Upper lobe of right lung (tissue), 1 donor: ENCODE measurements around the gene POLR2L. TPM values are rescaled to one million over a fixed set of nuclear protein-coding genes. Genes with fewer than 3 reads are reported as not detected.

Source experiments
- ATAC-seq: fragments of 200-7000 bp; cut with Tn5 transposase; one replicate; pipeline ENCODE4 v1.9.1; 2020; ENCODE audit warnings: mild to moderate bottlenecking, moderate library complexity
- DNase-seq: peaks from one replicate; pipeline ENCODE4 v3.0.0-alpha.2; 2020
- H3K27ac ChIP-seq: fragments of 200-600 bp; one replicate; pipeline ENCODE4 v1.8.0; 2022
- H3K27me3 ChIP-seq: fragments of 200-600 bp; one replicate; pipeline ENCODE4 v1.8.0; 2022; ENCODE audit warnings: mild to moderate bottlenecking
- H3K36me3 ChIP-seq: fragments of 200-600 bp; one replicate; pipeline ENCODE4 v1.8.0; 2022
- H3K4me1 ChIP-seq: fragments of 200-600 bp; one replicate; pipeline ENCODE4 v1.8.0; 2022
- H3K4me3 ChIP-seq: fragments of 200-600 bp; one replicate; pipeline ENCODE4 v1.8.0; 2022; ENCODE audit warnings: mild to moderate bottlenecking
- H3K9me3 ChIP-seq: fragments of 200-600 bp; one replicate; pipeline ENCODE4 v1.8.0; 2022
- CTCF ChIP-seq: fragments of 200-600 bp; IDR thresholded peaks from one replicate; pipeline ENCODE4 v1.8.0; 2022; ENCODE audit warnings: antibody characterized with exemption
- intact Hi-C: fragments of 100-400 bp; cut with DNase I; formaldehyde crosslinking; loops from one replicate; pipeline ENCODE4 v1.11.0; 2022
- total RNA-seq: library from RNA; stranded (reverse); fragmentation: NEBNext Ultra II Directional; extraction: Animal tissue kit (Norgen Biotek cat#: 25700); gene quantifications from one replicate; pipeline ENCODE4 v1.2.1, GENCODE V29; 2021
- donor health status: DM: no; HTN: yes; CAD: no; lungs with severe emphysema.

The POLR2L gene
- total RNA-seq, 1 donor from 2014 or later: 138 TPM

- peak; percentile 22 for ATAC-seq
- H3K36me3 ChIP-seq: peaks cover 19% of the 10 kb centered on the region
- H3K27ac ChIP-seq: peak within 1 kb of the TSS; percentile 95
- intact Hi-C loops: no loop called here
- peaks cover 23% of the 10 kb centered on the region for H3K4me1 ChIP-seq
- peak within 1 kb of the TSS; percentile 91 for H3K4me3 ChIP-seq
- H3K27me3 ChIP-seq: no peaks in the 10 kb centered on the region
- peak; percentile 83 for DNase-seq
- H3K9me3 ChIP-seq: no peaks in the 10 kb centered on the region
- no peak for TF ChIP-seq CTCF
Measured at GRCh38 chr11:818396-819128, 23.8 kb downstream of the POLR2L start, which contains the start of gene PNPLA2. Gene PNPLA2, plus strand, starts transcription at chr11:818914. Its CDS starts 805 bp downstream, at chr11:819719.

DNA sequence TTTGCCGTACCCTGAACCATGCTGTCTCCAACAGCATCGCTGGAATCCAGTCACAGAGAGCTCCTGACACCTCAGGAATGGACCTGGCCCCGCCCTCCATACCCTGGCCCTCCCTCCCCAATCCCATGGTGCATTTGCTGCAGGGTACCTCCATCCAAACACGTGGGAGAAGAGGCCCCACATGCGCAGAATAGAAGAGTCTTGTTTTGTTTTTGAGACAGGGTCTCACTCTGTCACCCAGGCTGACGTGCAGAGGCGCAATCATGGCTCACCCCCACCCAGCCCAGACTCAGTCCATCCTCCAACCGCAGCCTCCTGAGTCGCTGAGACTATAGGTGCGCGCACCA, 25.9 kb downstream of the POLR2L start:
- ATAC-seq (no peak), DNase-seq (no peak)
- peaks cover 15% of the 10 kb centered on the region for H3K4me1 ChIP-seq
- no peaks in the 10 kb centered on the region for H3K27me3 ChIP-seq
- intact Hi-C loops: no loop called here
- H3K27ac ChIP-seq: no peak overlapping the region
- no peaks in the 10 kb centered on the region for H3K9me3 ChIP-seq
- H3K4me3 ChIP-seq: no peak overlapping the region
- TF ChIP-seq CTCF: no peak
- peaks cover 27% of the 10 kb centered on the region for H3K36me3 ChIP-seq

DNA sequence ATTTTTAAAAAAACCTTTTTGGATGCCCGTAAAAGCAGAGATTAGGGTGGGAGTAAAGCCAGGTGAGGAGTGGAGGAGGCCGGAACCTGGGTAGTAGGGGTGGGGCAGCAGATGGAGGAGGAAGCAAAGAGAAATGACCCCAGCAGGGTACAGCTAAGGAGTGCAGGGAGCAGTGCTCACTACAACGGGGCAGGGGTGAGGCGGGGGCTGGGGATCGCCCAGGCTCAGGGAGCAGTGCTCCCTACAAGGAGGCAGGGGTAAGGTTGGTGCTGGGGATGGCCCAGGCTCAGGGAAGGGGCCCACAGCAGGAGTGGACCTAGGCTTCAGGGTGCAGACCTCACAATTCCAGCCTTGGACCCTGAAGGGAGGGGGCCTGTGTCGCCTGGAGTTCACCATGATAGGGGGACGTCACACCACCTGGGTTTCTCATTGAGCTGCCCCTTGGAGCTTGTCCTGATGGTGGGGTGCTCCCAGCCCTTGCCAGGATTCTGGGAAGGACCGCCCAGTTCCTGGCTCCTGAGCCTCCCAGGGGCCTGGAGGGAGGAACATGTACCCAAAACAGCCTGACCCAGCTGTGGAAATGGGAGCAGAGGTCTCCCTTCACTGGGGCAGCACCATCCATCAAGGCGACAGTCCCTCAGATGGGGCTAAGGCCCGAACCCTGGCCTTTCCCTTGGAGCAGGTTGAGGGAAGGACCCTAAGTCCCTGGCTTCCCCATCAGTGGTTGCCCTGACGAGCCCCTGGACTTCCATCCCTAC, 26.5 kb downstream of the POLR2L start:
- TF ChIP-seq CTCF: no peak
- intact Hi-C loops: no loop called here
- Histone ChIP-seq H3K4me1 (peaks cover 15% of the 10 kb centered on the region), H3K27me3 (no peaks in the 10 kb centered on the region), H3K27ac (no peak overlapping the region), H3K4me3 (no peak overlapping the region), H3K9me3 (no peaks in the 10 kb centered on the region), H3K36me3 (peaks cover 32% of the 10 kb centered on the region)
- ATAC-seq (no peak), DNase-seq (no peak)

DNA sequence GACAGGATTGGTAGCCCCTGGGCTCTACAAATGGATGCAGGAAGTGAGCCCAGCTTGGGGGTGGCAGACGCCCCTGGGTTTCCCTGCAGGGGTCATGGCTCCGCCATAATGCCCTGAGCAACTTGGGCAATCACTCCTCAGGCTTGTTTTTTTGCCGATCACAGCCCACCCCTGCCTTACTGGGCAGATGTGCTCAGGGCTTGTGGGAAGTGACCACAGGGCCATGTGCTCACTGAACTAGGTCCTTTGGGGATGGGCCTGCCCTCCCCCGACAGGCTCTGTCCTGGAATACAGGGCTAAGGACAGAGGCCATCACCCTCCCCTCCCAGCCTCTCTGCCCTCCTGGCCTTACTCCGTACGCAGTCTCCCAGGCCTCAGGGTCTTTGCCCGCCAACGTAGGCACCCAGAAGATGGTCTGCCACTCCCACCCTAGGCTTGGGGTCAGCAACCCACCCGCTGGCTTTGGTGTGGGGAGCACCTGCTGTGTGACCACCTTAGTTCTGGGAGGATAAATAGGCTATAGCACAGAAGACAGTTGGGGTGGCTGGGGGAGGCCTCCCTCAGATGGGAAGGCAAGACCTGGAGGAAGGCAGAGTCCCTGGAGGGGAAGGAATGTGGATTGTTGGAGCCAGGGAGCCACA, 28.8 kb downstream of the POLR2L start:
- ATAC-seq (no peak), DNase-seq (no peak)
- H3K4me1 ChIP-seq: peaks cover 17% of the 10 kb centered on the region
- intact Hi-C loops: no loop called here
- H3K27ac ChIP-seq: no peak overlapping the region
- H3K4me3 ChIP-seq: no peak overlapping the region
- no peaks in the 10 kb centered on the region for H3K27me3 ChIP-seq
- TF ChIP-seq CTCF: no peak
- H3K9me3 ChIP-seq: no peaks in the 10 kb centered on the region
- H3K36me3 ChIP-seq: peaks cover 32% of the 10 kb centered on the region

DNA sequence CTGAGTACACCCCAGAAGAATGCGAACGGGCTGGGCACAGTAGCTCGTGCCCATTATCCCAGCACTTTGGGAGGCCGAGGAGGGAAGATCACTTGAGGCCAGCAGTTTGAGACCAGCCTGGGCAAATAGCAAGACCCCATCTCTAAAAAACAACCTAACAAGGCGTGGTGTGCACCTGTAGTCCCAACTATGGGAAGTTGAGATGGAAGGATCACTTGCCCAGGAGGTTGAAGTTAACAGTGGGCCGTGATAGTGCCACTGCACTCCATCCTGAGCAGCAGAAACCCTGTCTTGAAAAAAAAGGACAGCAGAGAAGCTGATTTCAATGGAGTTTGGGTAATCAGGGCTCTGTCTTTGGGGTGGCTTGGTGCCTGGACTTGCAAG, 29.3 kb downstream of the POLR2L start:
- H3K36me3 ChIP-seq: peaks cover 32% of the 10 kb centered on the region
- ATAC-seq: no peak
- intact Hi-C loops: no loop called here
- no peaks in the 10 kb centered on the region for H3K9me3 ChIP-seq
- no peak for DNase-seq
- peaks cover 22% of the 10 kb centered on the region for H3K4me1 ChIP-seq
- no peak for TF ChIP-seq CTCF
- no peaks in the 10 kb centered on the region for H3K27me3 ChIP-seq
- no peak overlapping the region for H3K27ac ChIP-seq
- no peak overlapping the region for H3K4me3 ChIP-seq
